Parathyroid adenoma (tissue), 2 donors: Measurements from ENCODE around the gene CEP350.

Experiments
- H2AFZ ChIP-seq: fragments of 300-600 bp; sonication (generic); one replicate; pipeline ENCODE4 v1.7.0; 2017; ENCODE audit warnings: antibody characterized with exemption, mild to moderate bottlenecking
- H3K27ac ChIP-seq: fragments of 300-600 bp; sonication (generic); one replicate; pipeline ENCODE4 v1.7.0; 2017
- H3K27me3 ChIP-seq: fragments of 300-600 bp; sonication (generic); one replicate; pipeline ENCODE4 v1.7.0; 2017; ENCODE audit warnings: low read length; ENCODE audit not compliant: control insufficient read depth, insufficient read depth
- H3K36me3 ChIP-seq: fragments of 300-600 bp; sonication (generic); one replicate; pipeline ENCODE4 v1.7.0; 2017; ENCODE audit warnings: low read length; ENCODE audit not compliant: control insufficient read depth, insufficient read depth
- H3K4me1 ChIP-seq: fragments of 300-600 bp; sonication (generic); one replicate; pipeline ENCODE4 v1.7.0; 2017; ENCODE audit warnings: control low read depth
- H3K4me2 ChIP-seq: fragments of 300-600 bp; sonication (generic); one replicate; pipeline ENCODE4 v1.7.0; 2017; ENCODE audit warnings: low read length
- H3K4me3 ChIP-seq: fragments of 300-600 bp; sonication (generic); one replicate; pipeline ENCODE4 v1.7.0; 2017; ENCODE audit warnings: low read depth, low read length
- H3K79me2 ChIP-seq: fragments of 300-600 bp; sonication (generic); one replicate; pipeline ENCODE4 v1.7.0; 2017; ENCODE audit warnings: control low read depth
- H3K9ac ChIP-seq: fragments of 300-600 bp; sonication (generic); one replicate; pipeline ENCODE4 v1.7.0; 2017; ENCODE audit warnings: mild to moderate bottlenecking
- H3K9me3 ChIP-seq: fragments of 300-600 bp; sonication (generic); one replicate; pipeline ENCODE4 v1.7.0; 2017; ENCODE audit warnings: low read length; ENCODE audit not compliant: control insufficient read depth
- TF ChIP-seq, protein P1 (sequence below): fragments of 300-600 bp; sonication (generic); IDR thresholded peaks from one replicate; pipeline ENCODE4 v1.7.0; 2017; ENCODE audit warnings: antibody characterized with exemption, mild to moderate bottlenecking
- donor health status: primary hyperparathyroidism.

CEP350 gene

DNA sequence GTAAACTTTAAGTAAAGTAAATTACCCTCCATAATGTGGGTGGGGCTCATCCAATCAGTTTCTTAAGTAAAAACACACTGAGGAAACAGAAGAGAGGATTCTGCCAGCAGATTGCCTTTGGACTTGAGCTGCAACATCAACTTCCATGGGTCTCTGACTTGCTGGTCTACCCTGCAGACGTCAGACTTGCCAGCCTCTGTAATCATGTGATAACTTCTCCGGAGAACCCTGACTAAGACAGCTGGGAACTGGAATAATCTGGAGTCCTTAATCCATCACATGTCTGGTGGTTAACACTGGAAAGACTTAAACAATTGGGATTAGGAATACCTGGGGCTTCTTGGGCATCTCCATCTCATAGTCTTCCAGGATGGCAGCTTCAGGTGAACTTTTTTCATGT lies 13.2 kb upstream of the CEP350 start:
- Histone ChIP-seq H3K4me2 (no peak overlapping the region), H3K36me3 (no peaks in the 10 kb centered on the region), H2AFZ (no peak overlapping the region), H3K27me3 (no peaks in the 10 kb centered on the region), H3K4me1 (no peaks in the 10 kb centered on the region), H3K9ac (no peak overlapping the region), H3K27ac (no peak overlapping the region), H3K9me3 (no peaks in the 10 kb centered on the region), H3K79me2 (no peaks in the 10 kb centered on the region), H3K4me3 (no peak overlapping the region)
- TF ChIP-seq, protein P1, sequence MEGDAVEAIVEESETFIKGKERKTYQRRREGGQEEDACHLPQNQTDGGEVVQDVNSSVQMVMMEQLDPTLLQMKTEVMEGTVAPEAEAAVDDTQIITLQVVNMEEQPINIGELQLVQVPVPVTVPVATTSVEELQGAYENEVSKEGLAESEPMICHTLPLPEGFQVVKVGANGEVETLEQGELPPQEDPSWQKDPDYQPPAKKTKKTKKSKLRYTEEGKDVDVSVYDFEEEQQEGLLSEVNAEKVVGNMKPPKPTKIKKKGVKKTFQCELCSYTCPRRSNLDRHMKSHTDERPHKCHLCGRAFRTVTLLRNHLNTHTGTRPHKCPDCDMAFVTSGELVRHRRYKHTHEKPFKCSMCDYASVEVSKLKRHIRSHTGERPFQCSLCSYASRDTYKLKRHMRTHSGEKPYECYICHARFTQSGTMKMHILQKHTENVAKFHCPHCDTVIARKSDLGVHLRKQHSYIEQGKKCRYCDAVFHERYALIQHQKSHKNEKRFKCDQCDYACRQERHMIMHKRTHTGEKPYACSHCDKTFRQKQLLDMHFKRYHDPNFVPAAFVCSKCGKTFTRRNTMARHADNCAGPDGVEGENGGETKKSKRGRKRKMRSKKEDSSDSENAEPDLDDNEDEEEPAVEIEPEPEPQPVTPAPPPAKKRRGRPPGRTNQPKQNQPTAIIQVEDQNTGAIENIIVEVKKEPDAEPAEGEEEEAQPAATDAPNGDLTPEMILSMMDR, result no peak

DNA sequence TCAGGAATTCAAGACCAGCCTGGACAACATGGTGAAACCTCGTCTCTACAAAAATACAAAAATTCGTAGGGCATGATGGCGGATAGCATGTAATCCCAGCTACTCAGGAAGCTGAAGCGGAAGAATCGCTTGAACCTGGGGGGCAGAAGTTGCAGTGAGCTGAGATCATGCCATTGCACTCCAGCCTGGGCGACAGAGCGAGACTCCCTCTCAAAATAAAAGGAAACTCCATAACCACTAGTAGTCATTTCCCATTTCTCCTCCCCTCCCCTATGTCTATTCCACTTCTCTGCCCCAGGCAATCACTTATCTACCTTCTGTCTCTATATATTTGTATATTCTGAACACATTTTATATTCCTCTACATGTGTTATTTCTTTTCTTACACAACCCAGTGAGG lies 4.0 kb upstream of the CEP350 start:
- H3K9me3 ChIP-seq, result no peaks in the 10 kb centered on the region
- H3K4me3 ChIP-seq, result no peak overlapping the region
- TF ChIP-seq, protein P1, result no peak
- H3K9ac ChIP-seq, result no peak overlapping the region
- H3K27me3 ChIP-seq, result no peaks in the 10 kb centered on the region
- no peaks in the 10 kb centered on the region for H3K36me3 ChIP-seq
- H3K4me2 ChIP-seq, result no peak overlapping the region
- H3K4me1 ChIP-seq, result peaks cover 3% of the 10 kb centered on the region
- H2AFZ ChIP-seq, result no peak overlapping the region
- H3K79me2 ChIP-seq, result peaks cover 3% of the 10 kb centered on the region
- H3K27ac ChIP-seq, result no peak overlapping the region

DNA sequence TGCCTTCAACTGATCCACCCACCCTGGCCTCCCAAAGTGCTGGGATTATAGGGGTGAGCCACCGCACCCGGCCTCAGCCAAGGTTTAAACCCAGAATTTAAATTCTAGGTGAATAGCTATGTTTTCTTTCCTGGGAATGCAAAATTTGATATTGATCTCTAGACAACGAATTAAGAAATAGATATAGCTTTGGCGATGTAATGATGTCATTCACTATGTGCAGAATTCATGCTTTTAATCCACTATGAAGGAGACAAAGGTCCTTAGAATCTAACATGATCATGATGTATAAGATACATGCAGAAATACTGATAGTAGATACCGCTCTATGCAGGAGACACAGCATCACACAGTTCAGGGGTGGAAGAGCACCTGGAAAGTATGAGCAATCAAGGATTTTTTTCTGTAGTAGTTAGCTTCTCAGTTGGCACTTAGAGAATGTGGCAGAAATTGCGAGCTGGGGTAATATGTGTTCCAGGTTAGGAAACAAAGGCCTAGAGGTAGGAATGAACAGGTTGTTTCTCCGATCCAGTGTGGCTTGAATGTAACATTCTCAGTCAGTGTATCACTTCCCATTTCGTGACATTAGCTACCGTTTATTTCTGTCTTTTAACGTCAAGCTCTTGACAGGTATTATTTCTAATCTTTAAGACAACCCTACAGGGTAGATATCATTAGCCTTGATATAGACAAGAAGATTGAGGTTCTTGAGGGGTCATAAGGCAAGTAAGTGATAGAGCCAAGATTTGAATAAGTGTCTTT lies 3.0 kb upstream of the CEP350 start:
- no peak overlapping the region for H3K9ac ChIP-seq
- peaks cover 6% of the 10 kb centered on the region for H3K79me2 ChIP-seq
- TF ChIP-seq, protein P1, result no peak
- no peak overlapping the region for H3K4me2 ChIP-seq
- H2AFZ ChIP-seq, result no peak overlapping the region
- H3K36me3 ChIP-seq, result no peaks in the 10 kb centered on the region
- no peaks in the 10 kb centered on the region for H3K9me3 ChIP-seq
- H3K4me1 ChIP-seq, result peaks cover 3% of the 10 kb centered on the region
- H3K27ac ChIP-seq, result no peak overlapping the region
- no peaks in the 10 kb centered on the region for H3K27me3 ChIP-seq
- H3K4me3 ChIP-seq, result no peak overlapping the region

DNA sequence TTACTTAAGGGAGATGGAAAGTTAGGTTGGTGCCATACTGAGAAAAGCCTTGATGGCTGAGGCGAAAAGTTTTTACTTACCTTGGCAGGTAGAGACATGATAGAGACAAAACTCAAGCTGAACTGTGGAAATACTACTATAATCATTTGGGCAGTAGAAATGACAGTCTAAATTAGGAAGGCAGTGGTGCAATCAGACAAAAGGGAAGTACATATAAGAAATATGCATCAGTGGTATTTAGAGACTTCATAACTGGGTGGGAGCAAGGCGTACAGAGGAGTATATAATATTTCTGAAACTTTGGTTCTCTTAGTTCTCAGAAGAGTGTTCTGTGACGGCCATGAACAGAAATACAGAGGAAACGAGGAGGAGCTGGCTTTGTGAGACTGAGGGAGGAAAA lies 2.4 kb upstream of the CEP350 start:
- no peak overlapping the region for H3K4me3 ChIP-seq
- H2AFZ ChIP-seq, result no peak overlapping the region
- H3K79me2 ChIP-seq, result peaks cover 6% of the 10 kb centered on the region
- TF ChIP-seq, protein P1, result no peak
- H3K9me3 ChIP-seq, result no peaks in the 10 kb centered on the region
- no peak overlapping the region for H3K27ac ChIP-seq
- H3K4me2 ChIP-seq, result no peak overlapping the region
- H3K36me3 ChIP-seq, result no peaks in the 10 kb centered on the region
- H3K9ac ChIP-seq, result no peak overlapping the region
- H3K4me1 ChIP-seq, result peaks cover 6% of the 10 kb centered on the region
- no peaks in the 10 kb centered on the region for H3K27me3 ChIP-seq

DNA sequence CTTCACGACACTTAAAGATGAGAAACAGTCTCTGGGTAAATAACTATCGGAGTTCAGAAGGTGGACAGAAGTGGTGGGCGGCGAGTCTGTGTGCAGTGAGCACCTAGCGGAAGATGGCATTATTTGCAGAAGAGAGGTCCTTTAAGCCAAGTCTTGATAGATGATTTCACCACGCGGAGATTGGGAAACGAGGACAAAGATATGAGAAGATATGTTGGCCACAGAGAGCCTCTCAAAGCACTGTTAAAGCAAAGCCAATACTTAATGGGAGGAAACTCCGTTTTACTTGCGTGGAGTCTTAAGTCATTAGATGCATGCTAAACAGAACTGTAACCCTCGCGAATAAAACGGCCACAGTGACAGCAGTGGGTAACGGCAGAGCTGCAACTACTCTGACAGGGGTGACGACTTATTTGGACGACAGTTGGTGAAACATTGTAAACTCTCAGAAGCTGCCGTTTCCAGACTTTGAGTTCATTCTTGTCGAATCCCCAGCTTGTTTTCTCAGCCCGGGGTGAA lies 577 bp upstream of the CEP350 start:
- Histone ChIP-seq H3K9ac (peak overlapping the region; percentile 19), H3K4me3 (peak overlapping the region; percentile 98), H2AFZ (peak overlapping the region; percentile 96), H3K27ac (peak overlapping the region; percentile 90), H3K4me2 (peak overlapping the region; percentile 81), H3K27me3 (no peaks in the 10 kb centered on the region), H3K9me3 (no peaks in the 10 kb centered on the region), H3K4me1 (peaks cover 6% of the 10 kb centered on the region), H3K36me3 (no peaks in the 10 kb centered on the region), H3K79me2 (peaks cover 6% of the 10 kb centered on the region)
- TF ChIP-seq, protein P1, result no peak
